GM19099 (cell line): ENCODE measurements around the gene SLC1A5.

ENCODE experiments used
- POLR2A ChIP-seq: IDR thresholded peaks from 3 replicates; pipeline ENCODE4 v1.6.1; 2011; ENCODE audit warnings: low read depth; ENCODE audit not compliant: insufficient read length; ENCODE audit errors: extremely low read depth

SLC1A5 gene

GRCh38 chr19:46784262-46785053, 3.9 kb downstream of the SLC1A5 start:
- TF ChIP-seq POLR2A, result peak; percentile 49

GRCh38 chr19:46783670-46784069, 4.7 kb downstream of the SLC1A5 start:
- TF ChIP-seq POLR2A, result no peak

DNA sequence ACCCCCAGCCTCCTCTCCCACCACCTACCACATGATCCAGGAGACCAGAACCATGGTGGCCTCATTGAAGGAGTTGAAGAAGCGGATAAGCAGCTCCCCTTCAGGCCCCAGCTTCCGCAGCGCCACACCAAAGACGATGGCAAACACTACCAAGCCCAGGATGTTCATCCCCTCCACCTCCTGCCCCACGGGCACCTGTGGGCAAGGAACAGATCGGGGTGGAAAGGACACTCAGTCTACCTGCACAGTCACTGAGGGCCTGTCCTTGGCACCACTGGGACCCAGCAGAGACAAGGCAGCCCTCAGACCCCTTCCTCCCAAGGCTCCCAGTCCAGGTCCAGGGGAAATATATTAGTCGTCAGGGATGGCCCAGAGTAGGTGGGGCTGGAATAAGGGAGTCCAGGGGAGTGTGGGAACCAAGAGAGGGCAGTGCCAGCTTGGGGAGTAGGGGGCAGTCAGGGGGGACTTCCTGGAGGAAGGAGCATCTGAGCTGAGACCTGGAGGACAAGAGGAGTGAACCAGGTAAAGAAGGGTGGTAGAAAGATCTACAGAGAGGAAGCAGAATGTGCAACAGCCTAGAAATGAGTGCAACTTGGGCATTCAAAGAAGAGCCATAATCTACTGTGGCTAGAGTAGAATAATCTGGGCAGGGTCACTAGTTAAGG, 5.9 kb downstream of the SLC1A5 start:
- no peak for TF ChIP-seq POLR2A

GRCh38 chr19:46776927-46777911, 11.2 kb downstream of the SLC1A5 start:
- TF ChIP-seq POLR2A, result no peak

DNA sequence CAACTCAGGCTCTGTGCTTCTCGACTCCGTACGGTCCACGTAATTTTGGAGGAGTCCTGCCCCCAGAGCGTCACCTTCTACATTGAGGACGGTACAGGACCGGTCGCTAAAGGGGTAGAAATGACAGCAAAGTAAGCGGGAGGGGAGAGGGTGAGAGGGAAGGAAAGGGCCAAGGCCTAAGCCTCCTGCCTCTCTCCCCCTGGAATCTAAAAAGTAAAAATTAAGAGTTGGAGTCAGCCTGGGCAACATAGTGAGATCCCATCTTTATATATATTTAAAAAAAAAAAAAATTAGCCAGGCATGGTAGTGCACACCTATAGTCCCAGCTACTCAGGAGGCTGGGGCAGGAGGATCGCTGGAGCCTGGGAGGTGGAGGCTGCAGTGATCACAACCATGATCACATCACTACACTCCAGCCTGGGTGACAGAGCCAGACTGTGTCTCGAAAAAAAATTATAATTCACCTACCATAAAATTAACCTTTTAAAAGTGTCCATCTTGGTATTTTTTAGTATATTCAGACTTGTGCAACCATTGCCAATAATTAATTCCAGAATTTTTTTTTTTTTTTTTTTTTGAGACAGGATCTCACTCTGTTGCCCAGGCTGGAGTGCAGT, 12.6 kb downstream of the SLC1A5 start:
- no peak for TF ChIP-seq POLR2A

GRCh38 chr19:46773018-46773399, 15.4 kb downstream of the SLC1A5 start:
- TF ChIP-seq POLR2A, result no peak

DNA sequence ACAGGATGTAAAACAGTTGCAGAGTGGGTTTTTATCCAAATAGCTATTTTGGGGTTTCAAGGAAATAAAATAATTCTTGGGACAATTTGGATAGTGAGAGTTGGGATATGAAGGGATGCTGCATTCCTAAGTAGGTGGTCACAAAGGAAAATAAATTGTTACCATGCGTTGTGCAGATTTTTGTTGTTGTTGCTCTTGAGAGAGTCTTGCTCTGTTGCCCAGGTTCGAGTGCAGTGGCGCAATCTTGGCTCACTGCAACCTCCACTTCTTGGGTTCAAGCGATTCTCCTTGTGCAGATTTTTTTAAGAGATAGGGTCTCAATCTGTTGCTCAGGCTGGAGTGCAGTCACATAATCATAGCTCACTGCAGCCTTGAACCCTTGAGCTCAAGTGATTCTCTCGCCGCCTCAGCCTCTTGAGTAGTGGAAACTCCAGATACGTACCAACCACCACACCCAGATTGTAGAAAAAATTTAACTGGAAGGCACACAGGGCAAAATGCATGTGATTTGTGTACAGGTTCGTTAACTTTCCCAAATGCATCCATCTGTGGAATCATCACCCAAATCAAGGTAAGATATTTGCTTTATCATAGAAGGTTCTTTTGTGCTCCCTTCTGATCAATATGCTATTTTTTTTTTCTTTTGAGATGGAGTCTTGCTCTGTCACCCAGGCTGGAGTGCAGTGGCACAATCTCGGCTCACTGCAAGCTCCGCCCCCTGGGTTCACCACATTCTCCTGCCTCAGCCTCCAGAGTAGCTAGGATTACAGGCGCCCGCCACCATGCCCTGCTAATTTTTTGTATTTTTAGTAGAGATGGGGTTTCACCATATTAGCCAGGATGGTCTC, 16.0 kb downstream of the SLC1A5 start:
- no peak for TF ChIP-seq POLR2A

GRCh38 chr19:46766569-46767317, 21.7 kb downstream of the SLC1A5 start:
- no peak for TF ChIP-seq POLR2A

- no peak for TF ChIP-seq POLR2A
Measured at GRCh38 chr19:46764817-46765291, 23.5 kb downstream of the SLC1A5 start.

DNA sequence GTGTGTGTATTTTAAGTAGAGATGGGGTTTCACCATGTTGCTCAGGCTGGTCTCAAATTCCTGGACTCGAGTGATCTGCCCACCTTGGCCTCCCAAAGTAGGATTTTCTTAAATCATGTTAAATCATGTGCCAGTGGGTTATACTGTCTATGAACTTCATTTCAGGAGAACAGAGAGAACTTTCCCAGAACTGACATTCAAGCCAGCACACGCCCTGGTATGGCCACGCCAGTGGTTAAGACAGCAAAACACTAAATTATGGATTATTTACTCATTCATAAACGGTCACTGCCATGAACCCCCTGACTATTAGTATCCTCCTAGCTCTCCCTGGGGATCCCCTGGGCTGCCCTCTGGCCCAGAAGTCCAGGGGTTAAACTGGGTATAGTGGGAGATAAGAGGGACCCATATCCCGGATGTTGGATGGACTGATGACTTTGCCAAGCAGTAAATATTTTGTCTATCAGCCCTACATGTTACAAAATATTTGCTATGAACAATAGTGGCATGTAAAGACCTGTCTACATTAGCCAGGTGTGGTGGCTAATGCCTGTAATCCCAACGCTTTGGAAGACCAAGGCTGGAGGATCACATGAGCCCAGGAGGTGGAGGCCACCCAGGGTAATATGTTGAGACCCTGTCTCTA, 26.0 kb downstream of the SLC1A5 start:
- no peak for TF ChIP-seq POLR2A

- TF ChIP-seq POLR2A, result no peak
Measured at GRCh38 chr19:46761418-46761831, 27.0 kb downstream of the SLC1A5 start.

DNA sequence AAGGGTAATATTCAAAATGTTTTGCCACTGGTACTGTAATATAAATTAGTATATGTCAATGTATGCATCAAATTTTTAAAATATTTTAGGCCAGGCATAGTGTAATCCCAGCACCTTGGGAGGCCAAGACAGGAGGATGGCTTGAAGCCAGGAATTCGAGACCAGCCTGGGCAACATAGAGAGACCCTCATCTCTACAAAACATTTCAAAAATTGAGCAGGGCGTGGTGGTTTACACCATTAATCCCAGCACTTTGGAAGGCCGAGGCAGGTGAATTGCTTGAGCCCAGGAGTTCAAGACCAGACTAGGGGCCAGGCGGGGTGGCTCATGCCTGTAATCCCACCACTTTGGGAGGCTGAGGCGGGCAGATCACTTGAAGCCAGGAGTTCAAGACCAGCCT, 28.0 kb downstream of the SLC1A5 start:
- TF ChIP-seq POLR2A, result no peak

GRCh38 chr19:46759817-46760333, 28.5 kb downstream of the SLC1A5 start:
- TF ChIP-seq POLR2A, result no peak

- TF ChIP-seq POLR2A, result no peak
Measured at GRCh38 chr19:46759206-46759605, 29.2 kb downstream of the SLC1A5 start.
